Measurements from ENCODE around the gene GLT8D2. TPM values are rescaled to one million over a fixed set of nuclear protein-coding genes. Genes with fewer than 3 reads are reported as not detected.

GLT8D2 gene
- total and polyA plus RNA-seq, 2 of the 13 experiments (the other 11 are each of a cell fraction or from before 2014, with no cell fraction given) = not detected

DNA sequence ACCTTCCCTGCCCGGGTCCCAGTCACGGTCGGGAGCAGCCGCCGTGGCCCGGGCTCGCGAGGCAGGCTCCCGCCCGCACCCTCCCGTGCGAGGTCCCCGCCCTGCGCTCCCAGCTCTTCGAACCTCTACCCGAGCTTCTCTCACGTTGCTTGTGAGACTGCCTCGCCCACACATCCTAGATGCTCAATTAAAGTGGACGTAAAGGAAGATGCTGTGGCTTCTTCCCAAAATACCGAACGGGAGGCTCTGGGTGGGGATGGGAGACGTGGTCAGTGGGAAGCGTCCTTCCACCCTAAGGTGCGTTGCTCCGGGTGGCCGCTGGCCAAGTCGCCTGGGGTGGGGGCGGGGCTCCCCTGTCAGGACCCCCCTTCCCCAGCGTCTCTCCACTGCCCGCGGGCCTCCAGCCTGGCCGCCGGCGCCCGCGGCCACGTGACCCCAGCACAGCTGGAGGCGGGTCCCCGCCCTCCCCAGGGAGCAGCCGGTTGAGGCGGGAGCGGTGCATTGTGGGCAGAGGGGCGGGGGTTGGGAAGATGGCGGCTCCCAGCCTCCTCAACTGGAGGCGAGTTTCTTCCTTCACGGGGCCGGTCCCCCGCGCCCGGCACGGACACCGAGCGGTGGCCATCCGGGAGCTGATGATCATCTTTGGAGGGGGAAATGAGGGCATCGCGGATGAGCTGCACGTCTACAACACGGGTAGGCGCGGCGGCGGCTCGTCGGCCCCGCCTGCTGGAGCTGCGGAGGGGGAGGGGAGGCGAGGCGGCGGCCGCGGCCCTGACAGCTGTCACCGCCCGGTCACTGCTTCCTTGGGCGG is 14.2 kb upstream of the GLT8D2 start, which contains the start of gene HCFC2 (continued):
- TF ChIP-seq HCFC1 (IDR thresholded peaks at IDR 0.05; ENCODE audit: low read depth, low read length) (peak; percentile 28; the same call in 1 of the 2 replicates), SATB2 (CRISPR knock-in tag; IDR thresholded peaks at IDR 0.05) (no peak), ZNF724P (CRISPR knock-in tag; IDR thresholded peaks at IDR 0.05; ENCODE audit: borderline replicate concordance) (peak; percentile 46; the same call in 1 of the 2 replicates), KDM2A (CRISPR knock-in tag; IDR thresholded peaks at IDR 0.05; ENCODE audit: borderline replicate concordance, low read depth) (peak; percentile 89; the same call in 1 of the 2 replicates), ZNF468 (CRISPR knock-in tag; IDR thresholded peaks at IDR 0.05) (0 out of 2 replicates have a peak, but pooled peaks have one; percentile 56), KLF13 (CRISPR knock-in tag; IDR thresholded peaks at IDR 0.05) (peak; percentile 39; the same call in 1 of the 2 replicates), IKZF4 (CRISPR knock-in tag; IDR thresholded peaks at IDR 0.05; ENCODE audit: borderline replicate concordance, low read depth, not compliant biosample characterization) (peak; percentile 67), BCL6 (CRISPR knock-in tag; IDR thresholded peaks at IDR 0.05) (no peak), ZNF33A (CRISPR knock-in tag; IDR thresholded peaks at IDR 0.05; ENCODE audit: borderline replicate concordance) (no peak)
- TF ChIP-seq, protein P1, sequence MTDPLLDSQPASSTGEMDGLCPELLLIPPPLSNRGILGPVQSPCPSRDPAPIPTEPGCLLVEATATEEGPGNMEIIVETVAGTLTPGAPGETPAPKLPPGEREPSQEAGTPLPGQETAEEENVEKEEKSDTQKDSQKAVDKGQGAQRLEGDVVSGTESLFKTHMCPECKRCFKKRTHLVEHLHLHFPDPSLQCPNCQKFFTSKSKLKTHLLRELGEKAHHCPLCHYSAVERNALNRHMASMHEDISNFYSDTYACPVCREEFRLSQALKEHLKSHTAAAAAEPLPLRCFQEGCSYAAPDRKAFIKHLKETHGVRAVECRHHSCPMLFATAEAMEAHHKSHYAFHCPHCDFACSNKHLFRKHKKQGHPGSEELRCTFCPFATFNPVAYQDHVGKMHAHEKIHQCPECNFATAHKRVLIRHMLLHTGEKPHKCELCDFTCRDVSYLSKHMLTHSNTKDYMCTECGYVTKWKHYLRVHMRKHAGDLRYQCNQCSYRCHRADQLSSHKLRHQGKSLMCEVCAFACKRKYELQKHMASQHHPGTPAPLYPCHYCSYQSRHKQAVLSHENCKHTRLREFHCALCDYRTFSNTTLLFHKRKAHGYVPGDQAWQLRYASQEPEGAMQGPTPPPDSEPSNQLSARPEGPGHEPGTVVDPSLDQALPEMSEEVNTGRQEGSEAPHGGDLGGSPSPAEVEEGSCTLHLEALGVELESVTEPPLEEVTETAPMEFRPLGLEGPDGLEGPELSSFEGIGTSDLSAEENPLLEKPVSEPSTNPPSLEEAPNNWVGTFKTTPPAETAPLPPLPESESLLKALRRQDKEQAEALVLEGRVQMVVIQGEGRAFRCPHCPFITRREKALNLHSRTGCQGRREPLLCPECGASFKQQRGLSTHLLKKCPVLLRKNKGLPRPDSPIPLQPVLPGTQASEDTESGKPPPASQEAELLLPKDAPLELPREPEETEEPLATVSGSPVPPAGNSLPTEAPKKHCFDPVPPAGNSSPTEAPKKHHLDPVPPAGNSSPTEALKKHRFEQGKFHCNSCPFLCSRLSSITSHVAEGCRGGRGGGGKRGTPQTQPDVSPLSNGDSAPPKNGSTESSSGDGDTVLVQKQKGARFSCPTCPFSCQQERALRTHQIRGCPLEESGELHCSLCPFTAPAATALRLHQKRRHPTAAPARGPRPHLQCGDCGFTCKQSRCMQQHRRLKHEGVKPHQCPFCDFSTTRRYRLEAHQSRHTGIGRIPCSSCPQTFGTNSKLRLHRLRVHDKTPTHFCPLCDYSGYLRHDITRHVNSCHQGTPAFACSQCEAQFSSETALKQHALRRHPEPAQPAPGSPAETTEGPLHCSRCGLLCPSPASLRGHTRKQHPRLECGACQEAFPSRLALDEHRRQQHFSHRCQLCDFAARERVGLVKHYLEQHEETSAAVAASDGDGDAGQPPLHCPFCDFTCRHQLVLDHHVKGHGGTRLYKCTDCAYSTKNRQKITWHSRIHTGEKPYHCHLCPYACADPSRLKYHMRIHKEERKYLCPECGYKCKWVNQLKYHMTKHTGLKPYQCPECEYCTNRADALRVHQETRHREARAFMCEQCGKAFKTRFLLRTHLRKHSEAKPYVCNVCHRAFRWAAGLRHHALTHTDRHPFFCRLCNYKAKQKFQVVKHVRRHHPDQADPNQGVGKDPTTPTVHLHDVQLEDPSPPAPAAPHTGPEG (CRISPR knock-in tag; IDR thresholded peaks at IDR 0.05) = peak; percentile 30; the same call in 1 of the 2 replicates
- TF ChIP-seq, protein P2, sequence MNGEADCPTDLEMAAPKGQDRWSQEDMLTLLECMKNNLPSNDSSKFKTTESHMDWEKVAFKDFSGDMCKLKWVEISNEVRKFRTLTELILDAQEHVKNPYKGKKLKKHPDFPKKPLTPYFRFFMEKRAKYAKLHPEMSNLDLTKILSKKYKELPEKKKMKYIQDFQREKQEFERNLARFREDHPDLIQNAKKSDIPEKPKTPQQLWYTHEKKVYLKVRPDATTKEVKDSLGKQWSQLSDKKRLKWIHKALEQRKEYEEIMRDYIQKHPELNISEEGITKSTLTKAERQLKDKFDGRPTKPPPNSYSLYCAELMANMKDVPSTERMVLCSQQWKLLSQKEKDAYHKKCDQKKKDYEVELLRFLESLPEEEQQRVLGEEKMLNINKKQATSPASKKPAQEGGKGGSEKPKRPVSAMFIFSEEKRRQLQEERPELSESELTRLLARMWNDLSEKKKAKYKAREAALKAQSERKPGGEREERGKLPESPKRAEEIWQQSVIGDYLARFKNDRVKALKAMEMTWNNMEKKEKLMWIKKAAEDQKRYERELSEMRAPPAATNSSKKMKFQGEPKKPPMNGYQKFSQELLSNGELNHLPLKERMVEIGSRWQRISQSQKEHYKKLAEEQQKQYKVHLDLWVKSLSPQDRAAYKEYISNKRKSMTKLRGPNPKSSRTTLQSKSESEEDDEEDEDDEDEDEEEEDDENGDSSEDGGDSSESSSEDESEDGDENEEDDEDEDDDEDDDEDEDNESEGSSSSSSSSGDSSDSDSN (CRISPR knock-in tag; IDR thresholded peaks at IDR 0.05) = peak; percentile 62
- TF ChIP-seq, protein P3, sequence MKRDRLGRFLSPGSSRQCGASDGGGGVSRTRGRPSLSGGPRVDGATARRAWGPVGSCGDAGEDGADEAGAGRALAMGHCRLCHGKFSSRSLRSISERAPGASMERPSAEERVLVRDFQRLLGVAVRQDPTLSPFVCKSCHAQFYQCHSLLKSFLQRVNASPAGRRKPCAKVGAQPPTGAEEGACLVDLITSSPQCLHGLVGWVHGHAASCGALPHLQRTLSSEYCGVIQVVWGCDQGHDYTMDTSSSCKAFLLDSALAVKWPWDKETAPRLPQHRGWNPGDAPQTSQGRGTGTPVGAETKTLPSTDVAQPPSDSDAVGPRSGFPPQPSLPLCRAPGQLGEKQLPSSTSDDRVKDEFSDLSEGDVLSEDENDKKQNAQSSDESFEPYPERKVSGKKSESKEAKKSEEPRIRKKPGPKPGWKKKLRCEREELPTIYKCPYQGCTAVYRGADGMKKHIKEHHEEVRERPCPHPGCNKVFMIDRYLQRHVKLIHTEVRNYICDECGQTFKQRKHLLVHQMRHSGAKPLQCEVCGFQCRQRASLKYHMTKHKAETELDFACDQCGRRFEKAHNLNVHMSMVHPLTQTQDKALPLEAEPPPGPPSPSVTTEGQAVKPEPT (CRISPR knock-in tag; IDR thresholded peaks at IDR 0.05; ENCODE audit: low read depth) = 0 out of 2 replicates have a peak, but pooled peaks have one; percentile 23
- TF ChIP-seq, protein P4, sequence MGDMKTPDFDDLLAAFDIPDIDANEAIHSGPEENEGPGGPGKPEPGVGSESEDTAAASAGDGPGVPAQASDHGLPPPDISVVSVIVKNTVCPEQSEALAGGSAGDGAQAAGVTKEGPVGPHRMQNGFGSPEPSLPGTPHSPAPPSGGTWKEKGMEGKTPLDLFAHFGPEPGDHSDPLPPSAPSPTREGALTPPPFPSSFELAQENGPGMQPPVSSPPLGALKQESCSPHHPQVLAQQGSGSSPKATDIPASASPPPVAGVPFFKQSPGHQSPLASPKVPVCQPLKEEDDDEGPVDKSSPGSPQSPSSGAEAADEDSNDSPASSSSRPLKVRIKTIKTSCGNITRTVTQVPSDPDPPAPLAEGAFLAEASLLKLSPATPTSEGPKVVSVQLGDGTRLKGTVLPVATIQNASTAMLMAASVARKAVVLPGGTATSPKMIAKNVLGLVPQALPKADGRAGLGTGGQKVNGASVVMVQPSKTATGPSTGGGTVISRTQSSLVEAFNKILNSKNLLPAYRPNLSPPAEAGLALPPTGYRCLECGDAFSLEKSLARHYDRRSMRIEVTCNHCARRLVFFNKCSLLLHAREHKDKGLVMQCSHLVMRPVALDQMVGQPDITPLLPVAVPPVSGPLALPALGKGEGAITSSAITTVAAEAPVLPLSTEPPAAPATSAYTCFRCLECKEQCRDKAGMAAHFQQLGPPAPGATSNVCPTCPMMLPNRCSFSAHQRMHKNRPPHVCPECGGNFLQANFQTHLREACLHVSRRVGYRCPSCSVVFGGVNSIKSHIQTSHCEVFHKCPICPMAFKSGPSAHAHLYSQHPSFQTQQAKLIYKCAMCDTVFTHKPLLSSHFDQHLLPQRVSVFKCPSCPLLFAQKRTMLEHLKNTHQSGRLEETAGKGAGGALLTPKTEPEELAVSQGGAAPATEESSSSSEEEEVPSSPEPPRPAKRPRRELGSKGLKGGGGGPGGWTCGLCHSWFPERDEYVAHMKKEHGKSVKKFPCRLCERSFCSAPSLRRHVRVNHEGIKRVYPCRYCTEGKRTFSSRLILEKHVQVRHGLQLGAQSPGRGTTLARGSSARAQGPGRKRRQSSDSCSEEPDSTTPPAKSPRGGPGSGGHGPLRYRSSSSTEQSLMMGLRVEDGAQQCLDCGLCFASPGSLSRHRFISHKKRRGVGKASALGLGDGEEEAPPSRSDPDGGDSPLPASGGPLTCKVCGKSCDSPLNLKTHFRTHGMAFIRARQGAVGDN (CRISPR knock-in tag; IDR thresholded peaks at IDR 0.05) = peak; percentile 86
